OCI-LY3 (cell line): Measurements from ENCODE around the gene ZNF737.
"Not testable (repeated sequence)": the region's sequence is repeated elsewhere in the genome, so short reads cannot be mapped to it uniquely, and the experiment has no call there.

Experiments
- H2AFZ ChIP-seq: fragments of 200-600, 300-600 bp; shearing (Covaris generic); 2 replicates; pipeline ENCODE4 v1.6.0; 2014; ENCODE audit warnings: antibody characterized with exemption, low read depth, low read length
- H3K27ac ChIP-seq: fragments of 200-600, 300-600 bp; sonication (generic); 2 replicates; pipeline ENCODE4 v1.5.1; 2014; ENCODE audit warnings: mild to moderate bottlenecking, low read length, moderate library complexity, mixed read lengths
- H3K27me3 ChIP-seq: fragments of 200-600, 300-600 bp; sonication (generic); 2 replicates; pipeline ENCODE4 v1.6.1; 2014; ENCODE audit warnings: low read depth, low read length, mixed read lengths
- H3K36me3 ChIP-seq: fragments of 200-600, 300-600 bp; sonication (generic); replicated peaks from 2 replicates; pipeline ENCODE3; 2014; ENCODE audit warnings: low read depth, low read length, mixed read lengths
- H3K4me1 ChIP-seq: fragments of 300-600, 200-600 bp; sonication (generic); 2 replicates; pipeline ENCODE4 v1.6.1; 2014; ENCODE audit warnings: low read length, mixed read lengths
- H3K4me2 ChIP-seq: fragments of 200-600, 300-600 bp; sonication (generic); 2 replicates; pipeline ENCODE4 v1.6.1; 2014; ENCODE audit warnings: low read length, mixed read lengths
- H3K4me3 ChIP-seq: fragments of 300-600, 200-600 bp; sonication (generic); 2 replicates; pipeline ENCODE4 v1.5.1; 2014; ENCODE audit warnings: antibody characterized with exemption, mild to moderate bottlenecking, low read length, moderate library complexity
- H3K79me2 ChIP-seq: fragments of 300-600, 200-600 bp; shearing (Covaris generic); 2 replicates; pipeline ENCODE4 v1.6.1; 2014; ENCODE audit warnings: mild to moderate bottlenecking, low read length, mixed read lengths
- H3K9ac ChIP-seq: fragments of 300-600, 200-600 bp; shearing (Covaris generic); 2 replicates; pipeline ENCODE4 v1.6.0; 2014; ENCODE audit warnings: mild to moderate bottlenecking, low read length, moderate library complexity
- H3K9me3 ChIP-seq: fragments of 200-600, 300-600 bp; shearing (Covaris generic); 2 replicates; pipeline ENCODE4 v1.6.1; 2014; ENCODE audit warnings: low read length, mixed read lengths; ENCODE audit not compliant: insufficient read depth
- H4K20me1 ChIP-seq: fragments of 200-600, 300-600 bp; sonication (generic); 2 replicates; pipeline ENCODE4 v1.6.1; 2016; ENCODE audit warnings: low read length, mixed read lengths; ENCODE audit not compliant: insufficient read depth
- CTCF ChIP-seq: fragments of 200-600, 300-600 bp; sonication (generic); IDR thresholded peaks from 2 replicates; pipeline ENCODE4 v1.5.1; 2014; ENCODE audit warnings: antibody characterized with exemption, low read length, low read depth
- EZH2phosphoT487 ChIP-seq: fragments of 200-600 bp; shearing (Covaris generic); IDR thresholded peaks from 2 replicates; pipeline ENCODE4 v1.6.1; 2018; ENCODE audit warnings: antibody characterized with exemption, mixed run types, low read depth

ZNF737 gene

DNA sequence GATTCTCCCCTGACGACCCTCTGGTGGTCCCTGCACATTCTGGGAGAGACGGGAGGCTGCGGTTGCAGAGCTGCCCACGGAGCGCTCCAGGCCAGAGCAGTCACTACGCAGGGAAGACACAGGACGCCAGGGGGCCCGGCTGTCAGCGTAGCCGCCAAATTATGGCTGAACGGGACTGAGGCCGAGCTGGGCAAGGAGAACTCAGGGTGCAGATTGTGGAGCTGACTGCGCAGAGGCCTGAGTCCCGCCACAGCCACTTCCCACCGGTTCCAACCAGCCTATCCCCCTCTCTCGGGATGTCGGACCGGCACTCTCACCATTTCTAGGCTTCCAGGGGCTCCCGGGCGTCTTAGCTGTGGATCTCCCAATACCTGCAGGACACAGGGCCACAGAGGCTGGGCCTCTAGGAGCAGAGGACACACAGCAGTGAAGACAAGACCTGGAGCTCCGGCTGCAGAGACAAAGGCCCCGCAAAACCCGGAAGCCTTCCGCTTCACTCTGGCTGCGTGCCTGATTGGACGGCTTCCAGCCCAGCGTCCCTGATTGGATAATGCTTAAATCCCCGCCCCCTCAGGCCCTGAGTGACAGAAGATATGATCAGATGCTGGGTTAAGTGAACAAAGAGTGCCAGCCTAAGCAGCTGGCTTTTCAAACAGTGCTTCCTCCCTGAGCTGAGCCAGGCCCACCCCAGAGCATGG, at the start of gene ZNF737:
Gene ZNF737 (minus strand): TSS at position 461 of the 698 bp plus-strand sequence. CDS start 141 bp downstream, at position 320.
- Histone ChIP-seq H3K27ac (peak within 1 kb of the TSS; percentile 94), H3K27me3 (no peaks in the 10 kb centered on the region), H3K9ac (peak within 1 kb of the TSS; percentile 96), H3K36me3 (peaks cover 41% of the 10 kb centered on the region), H2AFZ (no peak within 1 kb of the TSS), H3K9me3 (peaks cover 33% of the 10 kb centered on the region), H3K4me1 (peaks cover 20% of the 10 kb centered on the region), H4K20me1 (peaks cover 4% of the 10 kb centered on the region), H3K79me2 (peaks cover 47% of the 10 kb centered on the region), H3K4me2 (peak within 1 kb of the TSS; percentile 86), H3K4me3 (peak within 1 kb of the TSS; percentile 86)
- TF ChIP-seq EZH2phosphoT487 (no peak), CTCF (no peak)

DNA sequence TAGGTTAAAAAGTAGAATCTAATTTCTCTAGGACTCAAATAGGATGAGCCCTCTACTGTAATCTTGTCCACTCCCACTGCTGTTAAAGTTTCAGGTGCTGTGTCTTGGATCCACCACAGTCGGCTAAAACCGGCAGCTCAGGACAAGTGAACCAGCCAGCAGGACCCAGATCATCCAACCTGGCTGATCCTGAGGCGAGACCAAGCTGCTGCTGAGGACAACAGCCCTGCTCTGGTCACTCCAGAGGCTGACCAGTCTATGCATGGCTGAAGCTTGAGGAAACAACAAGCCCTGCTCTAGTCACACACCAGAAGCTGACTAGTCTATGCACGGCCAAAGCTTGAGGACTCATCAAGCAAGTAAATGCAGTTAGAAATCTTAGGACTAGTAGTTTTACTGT, 49.4 kb upstream of the ZNF737 start:
- H3K36me3 ChIP-seq, H3K27ac ChIP-seq, H4K20me1 ChIP-seq, H3K4me3 ChIP-seq, H3K9ac ChIP-seq, H3K79me2 ChIP-seq, H3K4me2 ChIP-seq, H2AFZ ChIP-seq, H3K27me3 ChIP-seq, H3K9me3 ChIP-seq, H3K4me1 ChIP-seq: not testable (repeated sequence)

GRCh38 chr19:20612711-20613316, 47.2 kb upstream of the ZNF737 start:
- H3K27ac ChIP-seq: no peak overlapping the region
- TF ChIP-seq EZH2phosphoT487 (no peak), CTCF (no peak)
- no peak overlapping the region for H2AFZ ChIP-seq

GRCh38 chr19:20611866-20612265, 46.3 kb upstream of the ZNF737 start:
- no peak for TF ChIP-seq EZH2phosphoT487
- TF ChIP-seq CTCF: no peak
- no peaks in the 10 kb centered on the region for H4K20me1 ChIP-seq
- no peak overlapping the region for H3K4me3 ChIP-seq
- H3K9ac ChIP-seq: no peak overlapping the region
- H2AFZ ChIP-seq: no peak overlapping the region
- H3K4me2 ChIP-seq: no peak overlapping the region
- H3K36me3 ChIP-seq: no peaks in the 10 kb centered on the region
- H3K79me2 ChIP-seq: no peaks in the 10 kb centered on the region
- no peaks in the 10 kb centered on the region; the same call in 1 of the 2 replicates for H3K9me3 ChIP-seq
- H3K27ac ChIP-seq: no peak overlapping the region
- no peaks in the 10 kb centered on the region for H3K4me1 ChIP-seq
- H3K27me3 ChIP-seq: no peaks in the 10 kb centered on the region

More at GRCh38 chr19:20612711-20613316, 47.2 kb upstream of the ZNF737 start:
- no peaks in the 10 kb centered on the region for H3K4me1 ChIP-seq
- peaks cover 4% of the 10 kb centered on the region; the same call in 1 of the 2 replicates for H3K9me3 ChIP-seq
- H4K20me1 ChIP-seq: no peaks in the 10 kb centered on the region
- no peak overlapping the region for H3K9ac ChIP-seq
- H3K4me3 ChIP-seq: no peak overlapping the region
- H3K36me3 ChIP-seq: no peaks in the 10 kb centered on the region
- no peaks in the 10 kb centered on the region for H3K79me2 ChIP-seq
- no peaks in the 10 kb centered on the region for H3K27me3 ChIP-seq
- H3K4me2 ChIP-seq: no peak overlapping the region
